Progenitor cell of endocrine pancreas (in vitro differentiated cells): ENCODE measurements around the gene ASZ1. TPM values are rescaled to one million over a fixed set of nuclear protein-coding genes. Genes with fewer than 3 reads are reported as not detected.
"Not testable (repeated sequence)": the region's sequence is repeated elsewhere in the genome, so short reads cannot be mapped to it uniquely, and the experiment has no call there.

ENCODE experiments used
- DNase-seq: peaks from one replicate; pipeline ENCODE4 v3.0.0; 2021; ENCODE audit warnings: low spot score; ENCODE audit not compliant: unreplicated experiment
- H3K27ac Mint-ChIP-seq: 2 replicates; pipeline ENCODE4 v1.8.0; 2021; ENCODE audit warnings: mild to moderate bottlenecking, moderate library complexity, mixed read lengths
- H3K27me3 Mint-ChIP-seq: 2 replicates; pipeline ENCODE4 v1.8.0; 2021; ENCODE audit warnings: mixed read lengths
- H3K36me3 Mint-ChIP-seq: 2 replicates; pipeline ENCODE4 v1.8.0; 2022; ENCODE audit warnings: mixed read lengths; ENCODE audit not compliant: insufficient read depth
- H3K4me1 Mint-ChIP-seq: 2 replicates; pipeline ENCODE4 v1.8.0; 2021; ENCODE audit warnings: low read depth, mixed read lengths
- H3K4me3 Mint-ChIP-seq: 2 replicates; pipeline ENCODE4 v1.8.0; 2021; ENCODE audit warnings: low read depth, mild to moderate bottlenecking, moderate library complexity, mixed read lengths
- H3K9me3 Mint-ChIP-seq: 2 replicates; pipeline ENCODE4 v1.8.0; 2021; ENCODE audit warnings: low read depth, mixed read lengths
- long read RNA-seq: library from polyadenylated mRNA; unstranded; transcript quantifications from one replicate; pipeline ENCODE4 v2.0.0, GENCODE V29; 2020
- total RNA-seq: library from RNA; stranded (reverse); gene quantifications from 2 replicates; pipeline ENCODE4 v1.2.1, GENCODE V29; 2021
- TF ChIP-seq, protein P1 (sequence below): fragments of 200-600 bp; sonication (generic); IDR thresholded peaks from one replicate; pipeline ENCODE4 v1.5.0; 2021; ENCODE audit warnings: antibody characterized with exemption, mild to moderate bottlenecking; ENCODE audit not compliant: unreplicated experiment

ASZ1 gene, protein sequence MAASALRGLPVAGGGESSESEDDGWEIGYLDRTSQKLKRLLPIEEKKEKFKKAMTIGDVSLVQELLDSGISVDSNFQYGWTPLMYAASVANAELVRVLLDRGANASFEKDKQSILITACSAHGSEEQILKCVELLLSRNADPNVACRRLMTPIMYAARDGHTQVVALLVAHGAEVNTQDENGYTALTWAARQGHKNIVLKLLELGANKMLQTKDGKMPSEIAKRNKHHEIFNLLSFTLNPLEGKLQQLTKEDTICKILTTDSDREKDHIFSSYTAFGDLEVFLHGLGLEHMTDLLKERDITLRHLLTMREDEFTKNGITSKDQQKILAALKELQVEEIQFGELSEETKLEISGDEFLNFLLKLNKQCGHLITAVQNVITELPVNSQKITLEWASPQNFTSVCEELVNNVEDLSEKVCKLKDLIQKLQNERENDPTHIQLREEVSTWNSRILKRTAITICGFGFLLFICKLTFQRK
- total RNA-seq = not detected in 2 replicates
- long read RNA-seq = 0 reads

DNA sequence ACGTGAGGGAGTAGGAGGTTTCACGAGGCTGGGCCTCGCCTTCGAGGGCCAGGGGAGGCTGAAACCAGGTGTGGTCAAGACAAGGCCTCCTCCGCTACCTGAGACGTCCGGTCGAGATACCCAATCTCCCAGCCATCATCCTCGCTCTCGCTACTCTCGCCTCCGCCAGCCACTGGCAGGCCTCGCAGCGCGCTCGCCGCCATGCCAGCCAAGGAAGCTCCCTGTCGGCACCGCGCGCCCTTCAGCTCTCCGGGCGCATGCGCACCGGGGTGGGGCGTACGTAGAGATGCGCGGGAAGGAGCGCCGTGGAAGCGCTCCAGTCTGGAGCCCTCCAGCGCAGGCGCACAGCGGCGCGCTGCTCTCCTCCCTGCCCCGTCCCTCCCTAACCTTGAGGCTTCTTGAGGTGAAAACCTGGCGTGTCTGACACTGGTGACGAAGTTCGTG lies at the start of gene ASZ1:
ASZ1 (minus strand) TSS at position 236 of the 444 bp plus-strand sequence; CDS start at position 203, 33 bp downstream.
- Mint-ChIP-seq H3K27ac (no peak within 1 kb of the TSS), H3K4me3 (no peak within 1 kb of the TSS), H3K4me1 (no peaks in the 10 kb centered on the region), H3K36me3 (no peaks in the 10 kb centered on the region), H3K9me3 (no peaks in the 10 kb centered on the region), H3K27me3 (no peaks in the 10 kb centered on the region)
- TF ChIP-seq, protein P1, sequence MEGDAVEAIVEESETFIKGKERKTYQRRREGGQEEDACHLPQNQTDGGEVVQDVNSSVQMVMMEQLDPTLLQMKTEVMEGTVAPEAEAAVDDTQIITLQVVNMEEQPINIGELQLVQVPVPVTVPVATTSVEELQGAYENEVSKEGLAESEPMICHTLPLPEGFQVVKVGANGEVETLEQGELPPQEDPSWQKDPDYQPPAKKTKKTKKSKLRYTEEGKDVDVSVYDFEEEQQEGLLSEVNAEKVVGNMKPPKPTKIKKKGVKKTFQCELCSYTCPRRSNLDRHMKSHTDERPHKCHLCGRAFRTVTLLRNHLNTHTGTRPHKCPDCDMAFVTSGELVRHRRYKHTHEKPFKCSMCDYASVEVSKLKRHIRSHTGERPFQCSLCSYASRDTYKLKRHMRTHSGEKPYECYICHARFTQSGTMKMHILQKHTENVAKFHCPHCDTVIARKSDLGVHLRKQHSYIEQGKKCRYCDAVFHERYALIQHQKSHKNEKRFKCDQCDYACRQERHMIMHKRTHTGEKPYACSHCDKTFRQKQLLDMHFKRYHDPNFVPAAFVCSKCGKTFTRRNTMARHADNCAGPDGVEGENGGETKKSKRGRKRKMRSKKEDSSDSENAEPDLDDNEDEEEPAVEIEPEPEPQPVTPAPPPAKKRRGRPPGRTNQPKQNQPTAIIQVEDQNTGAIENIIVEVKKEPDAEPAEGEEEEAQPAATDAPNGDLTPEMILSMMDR = no peak
- DNase-seq = no peak

DNA sequence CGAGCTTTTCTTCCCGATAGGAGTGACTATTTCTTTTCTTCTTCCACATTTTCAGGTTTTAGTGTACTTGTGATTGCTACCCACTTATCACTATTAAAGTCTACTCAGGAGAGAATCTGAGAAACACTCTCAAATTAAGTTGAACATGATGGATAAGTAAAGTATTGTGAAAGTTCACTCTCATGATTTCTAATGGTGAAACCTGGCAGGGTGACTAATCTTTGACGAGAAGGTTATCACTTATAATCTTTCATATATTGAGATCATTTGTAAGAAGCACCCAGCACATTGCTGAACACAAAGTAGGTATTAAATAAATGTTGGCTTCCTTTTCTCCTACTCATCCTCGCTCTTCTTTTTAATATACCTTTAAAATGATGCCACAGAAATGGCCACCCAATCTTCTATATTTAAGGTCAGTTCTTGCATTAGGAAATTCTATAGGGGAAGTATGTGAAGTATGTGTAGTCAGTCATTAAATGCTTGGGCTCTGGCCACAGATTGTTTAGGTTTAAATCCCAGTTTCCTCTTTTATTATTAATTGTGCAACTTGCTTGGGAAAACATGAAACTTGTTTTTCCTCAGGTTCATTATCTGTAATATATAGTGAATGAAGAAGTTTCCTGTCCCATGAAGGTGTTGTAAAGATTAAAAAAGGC lies 49.4 kb upstream of the ASZ1 start:
- no peak overlapping the region for H3K27ac Mint-ChIP-seq
- H3K36me3 Mint-ChIP-seq = no peaks in the 10 kb centered on the region
- TF ChIP-seq, protein P1 = no peak
- no peak overlapping the region for H3K4me3 Mint-ChIP-seq
- peaks cover 36% of the 10 kb centered on the region for H3K27me3 Mint-ChIP-seq
- DNase-seq = no peak
- peaks cover 8% of the 10 kb centered on the region for H3K4me1 Mint-ChIP-seq
- no peaks in the 10 kb centered on the region for H3K9me3 Mint-ChIP-seq

DNA sequence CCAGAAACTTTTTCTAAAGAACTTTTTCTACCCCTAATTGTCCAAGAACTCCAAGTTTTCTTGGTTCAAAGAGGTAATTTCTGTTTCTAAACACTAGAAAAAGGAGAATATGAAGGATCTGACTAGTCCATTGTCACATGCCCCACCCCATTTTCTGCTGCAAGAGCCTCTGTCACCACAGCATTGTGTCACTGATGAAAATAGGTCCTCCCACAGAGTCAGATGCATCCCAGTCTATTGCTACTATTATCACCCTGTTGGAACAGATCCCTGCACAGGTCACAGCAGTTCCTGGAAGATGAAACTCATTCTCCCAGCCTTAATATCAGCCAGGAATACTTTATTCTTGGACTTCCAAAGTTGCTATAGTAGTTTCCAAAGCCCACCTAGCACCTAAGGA lies 45.0 kb upstream of the ASZ1 start:
- no peak for DNase-seq
- Mint-ChIP-seq H3K27me3 (peaks cover 13% of the 10 kb centered on the region), H3K4me1 (no peaks in the 10 kb centered on the region), H3K27ac (no peak overlapping the region), H3K4me3 (no peak overlapping the region), H3K9me3 (no peaks in the 10 kb centered on the region), H3K36me3 (no peaks in the 10 kb centered on the region)
- TF ChIP-seq, protein P1 = no peak

DNA sequence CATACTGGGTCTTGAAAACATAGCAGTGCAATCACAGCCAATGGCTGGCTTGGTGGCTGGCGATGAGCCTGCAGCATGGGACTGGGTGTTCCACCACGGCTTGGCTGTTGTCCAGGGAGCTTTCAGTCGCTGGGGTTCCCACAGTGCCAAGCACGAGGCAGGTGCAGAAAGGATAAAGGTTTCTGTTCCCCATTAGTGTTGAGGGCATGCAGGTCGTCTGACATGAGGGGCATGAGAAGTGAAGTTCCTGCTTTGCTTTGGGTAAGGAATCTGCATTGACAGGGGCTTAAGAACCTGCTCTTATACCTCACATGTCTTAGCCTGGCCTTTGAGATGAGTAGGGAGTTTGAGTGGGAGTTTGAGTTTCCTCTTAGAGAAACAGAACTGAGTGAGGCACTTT lies 43.5 kb upstream of the ASZ1 start:
- no peaks in the 10 kb centered on the region for H3K9me3 Mint-ChIP-seq
- H3K27ac Mint-ChIP-seq = no peak overlapping the region
- TF ChIP-seq, protein P1 = no peak
- no peaks in the 10 kb centered on the region for H3K4me1 Mint-ChIP-seq
- peaks cover 3% of the 10 kb centered on the region for H3K27me3 Mint-ChIP-seq
- no peaks in the 10 kb centered on the region for H3K36me3 Mint-ChIP-seq
- no peak overlapping the region for H3K4me3 Mint-ChIP-seq
- DNase-seq = no peak

DNA sequence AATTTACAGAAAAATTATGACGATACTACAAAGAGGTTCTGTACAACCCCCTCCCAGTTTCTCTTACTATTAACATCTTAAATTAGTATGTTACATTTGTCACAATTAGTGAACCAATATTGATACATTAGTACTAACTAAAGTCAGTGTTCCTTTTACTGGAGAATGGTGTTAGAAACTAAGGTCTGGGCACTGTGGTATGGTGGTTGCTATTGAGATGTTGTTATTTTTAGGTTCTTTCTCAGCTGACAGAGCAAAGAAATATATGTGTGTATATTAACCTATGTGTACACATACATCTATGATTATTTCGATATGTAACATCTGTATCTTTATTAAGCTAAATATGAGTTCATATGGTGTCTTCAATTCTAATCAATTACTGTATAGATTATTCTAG lies 40.9 kb upstream of the ASZ1 start:
- Mint-ChIP-seq H3K4me1 (no peaks in the 10 kb centered on the region), H3K9me3 (no peaks in the 10 kb centered on the region), H3K27ac (no peak overlapping the region), H3K4me3 (no peak overlapping the region), H3K27me3 (peaks cover 3% of the 10 kb centered on the region), H3K36me3 (no peaks in the 10 kb centered on the region)
- DNase-seq = no peak
- TF ChIP-seq, protein P1 = no peak

DNA sequence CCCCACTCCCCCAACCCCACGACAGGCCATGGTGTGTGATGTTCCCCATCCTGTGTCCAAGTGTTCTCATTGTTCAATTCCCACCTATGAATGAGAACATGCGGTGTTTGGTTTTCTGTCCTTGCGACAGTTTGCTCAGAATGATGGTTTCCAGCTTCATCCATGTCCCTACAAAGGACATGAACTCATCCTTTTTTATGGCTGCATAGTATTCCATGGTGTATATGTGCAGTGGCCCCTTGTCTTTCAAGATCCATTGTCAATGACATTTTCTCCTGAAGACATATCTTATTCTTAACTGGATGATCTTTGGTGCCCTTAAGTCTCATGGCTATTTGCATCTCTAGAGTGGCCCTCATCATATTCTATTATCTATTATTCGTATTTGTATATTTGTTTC lies 33.5 kb upstream of the ASZ1 start:
- DNase-seq, H3K9me3 Mint-ChIP-seq, H3K4me1 Mint-ChIP-seq, H3K36me3 Mint-ChIP-seq, H3K27me3 Mint-ChIP-seq, H3K4me3 Mint-ChIP-seq, H3K27ac Mint-ChIP-seq: not testable (repeated sequence)
